Liver (tissue), 3 donors: Measurements from ENCODE around the gene ZNF593.

Experiments
- FOXA1 ChIP-seq: IDR thresholded peaks from 2 replicates; pipeline ENCODE4 v1.6.1; 2016; ENCODE audit warnings: antibody characterized with exemption
- GABPA ChIP-seq, 2 donors: IDR thresholded peaks in 1 of 2; conservative IDR thresholded peaks in 1 of 2; 2 replicates each; pipeline ENCODE4 v1.6.1; 2016; ENCODE audit warnings: antibody characterized with exemption in 2 of 2, mild to moderate bottlenecking in 1 of 2, moderate library complexity in 1 of 2
- JUND ChIP-seq, 2 donors: IDR thresholded peaks; 2 replicates each; pipeline ENCODE4 v1.6.1; 2016; ENCODE audit warnings: antibody characterized with exemption in 2 of 2
- RAD21 ChIP-seq, 2 donors: IDR thresholded peaks; 2 replicates each; pipeline ENCODE4 v1.6.1; 2016; ENCODE audit warnings: antibody characterized with exemption in 2 of 2, mild to moderate bottlenecking in 2 of 2
- SP1 ChIP-seq: IDR thresholded peaks from 2 replicates; pipeline ENCODE4 v1.6.1; 2018; ENCODE audit warnings: antibody characterized with exemption, mild to moderate bottlenecking
- TAF1 ChIP-seq: conservative IDR thresholded peaks from 2 replicates; pipeline ENCODE4 v1.6.1; 2016; ENCODE audit warnings: antibody characterized with exemption, mild to moderate bottlenecking
- YY1 ChIP-seq: IDR thresholded peaks from 2 replicates; pipeline ENCODE4 v1.6.1; 2016; ENCODE audit warnings: antibody characterized with exemption, mild to moderate bottlenecking
- TF ChIP-seq, protein P1 (sequence below): fragments of 150-350 bp; IDR thresholded peaks from 2 replicates; pipeline ENCODE4 v1.5.1; 2017; ENCODE audit warnings: improper control_type of control experiment, low read depth, low read length; ENCODE audit not compliant: missing input control
- TF ChIP-seq, protein P2 (sequence below): IDR thresholded peaks from 2 replicates; pipeline ENCODE4 v1.6.1; 2016; ENCODE audit warnings: antibody characterized with exemption, mild to moderate bottlenecking
- TF ChIP-seq, protein P3 (sequence below): IDR thresholded peaks from 2 replicates; pipeline ENCODE4 v1.6.1; 2016; ENCODE audit warnings: antibody characterized with exemption
- TF ChIP-seq, protein P4 (sequence below): IDR thresholded peaks from 2 replicates; pipeline ENCODE4 v1.6.1; 2016; ENCODE audit warnings: antibody characterized with exemption
- TF ChIP-seq, protein P5 (sequence below): IDR thresholded peaks from 2 replicates; pipeline ENCODE4 v1.6.1; 2016; ENCODE audit warnings: antibody characterized with exemption
- donor health status: healthy.
- donor health status: healthy.

DNA sequence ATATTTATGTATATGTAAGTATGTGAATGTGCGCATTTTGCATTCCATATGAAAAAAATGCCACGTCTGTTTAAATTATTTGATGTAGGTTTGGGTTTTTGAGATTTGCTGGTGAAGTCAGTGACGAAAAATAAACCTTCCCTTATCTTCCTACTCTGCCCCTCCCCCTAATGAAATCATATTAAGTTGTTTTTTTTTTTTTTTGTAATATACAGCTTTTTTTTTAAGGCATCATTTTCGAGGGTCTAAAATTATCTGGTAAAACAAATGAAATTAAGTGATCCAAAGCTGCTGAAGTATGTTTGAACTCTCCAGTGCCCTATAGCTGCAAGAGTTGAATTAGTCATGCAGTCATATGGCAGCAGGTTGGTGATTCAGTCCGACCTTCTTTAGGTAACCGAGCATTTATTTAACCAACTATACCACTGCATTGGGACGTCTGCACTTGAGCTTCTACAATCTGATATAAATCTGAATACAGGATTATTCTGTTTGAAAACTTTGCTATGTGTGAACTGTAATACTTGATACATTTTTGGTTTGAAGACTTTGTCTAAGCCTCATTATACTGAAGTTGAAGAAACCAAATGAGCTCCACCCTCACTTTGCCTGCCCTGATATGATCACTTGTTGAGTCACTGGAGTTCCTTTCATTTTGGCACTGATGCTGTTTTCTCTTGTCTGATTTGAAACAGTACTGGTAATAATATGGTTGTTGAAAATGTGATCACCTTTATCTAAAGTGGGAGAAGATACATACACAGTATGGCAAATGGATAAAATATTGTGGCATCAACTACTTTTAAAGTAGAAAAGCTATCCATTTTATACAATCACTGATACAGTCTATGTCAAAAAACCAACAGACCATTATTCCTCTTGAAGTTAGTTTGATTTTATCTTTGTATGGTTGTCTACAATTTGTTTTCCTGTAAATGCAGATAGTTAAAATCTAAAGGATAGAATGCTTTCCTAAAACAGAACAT, 46.4 kb upstream of the ZNF593 start:
- TF ChIP-seq, protein P1, sequence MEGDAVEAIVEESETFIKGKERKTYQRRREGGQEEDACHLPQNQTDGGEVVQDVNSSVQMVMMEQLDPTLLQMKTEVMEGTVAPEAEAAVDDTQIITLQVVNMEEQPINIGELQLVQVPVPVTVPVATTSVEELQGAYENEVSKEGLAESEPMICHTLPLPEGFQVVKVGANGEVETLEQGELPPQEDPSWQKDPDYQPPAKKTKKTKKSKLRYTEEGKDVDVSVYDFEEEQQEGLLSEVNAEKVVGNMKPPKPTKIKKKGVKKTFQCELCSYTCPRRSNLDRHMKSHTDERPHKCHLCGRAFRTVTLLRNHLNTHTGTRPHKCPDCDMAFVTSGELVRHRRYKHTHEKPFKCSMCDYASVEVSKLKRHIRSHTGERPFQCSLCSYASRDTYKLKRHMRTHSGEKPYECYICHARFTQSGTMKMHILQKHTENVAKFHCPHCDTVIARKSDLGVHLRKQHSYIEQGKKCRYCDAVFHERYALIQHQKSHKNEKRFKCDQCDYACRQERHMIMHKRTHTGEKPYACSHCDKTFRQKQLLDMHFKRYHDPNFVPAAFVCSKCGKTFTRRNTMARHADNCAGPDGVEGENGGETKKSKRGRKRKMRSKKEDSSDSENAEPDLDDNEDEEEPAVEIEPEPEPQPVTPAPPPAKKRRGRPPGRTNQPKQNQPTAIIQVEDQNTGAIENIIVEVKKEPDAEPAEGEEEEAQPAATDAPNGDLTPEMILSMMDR: no peak
- TF ChIP-seq, protein P2, sequence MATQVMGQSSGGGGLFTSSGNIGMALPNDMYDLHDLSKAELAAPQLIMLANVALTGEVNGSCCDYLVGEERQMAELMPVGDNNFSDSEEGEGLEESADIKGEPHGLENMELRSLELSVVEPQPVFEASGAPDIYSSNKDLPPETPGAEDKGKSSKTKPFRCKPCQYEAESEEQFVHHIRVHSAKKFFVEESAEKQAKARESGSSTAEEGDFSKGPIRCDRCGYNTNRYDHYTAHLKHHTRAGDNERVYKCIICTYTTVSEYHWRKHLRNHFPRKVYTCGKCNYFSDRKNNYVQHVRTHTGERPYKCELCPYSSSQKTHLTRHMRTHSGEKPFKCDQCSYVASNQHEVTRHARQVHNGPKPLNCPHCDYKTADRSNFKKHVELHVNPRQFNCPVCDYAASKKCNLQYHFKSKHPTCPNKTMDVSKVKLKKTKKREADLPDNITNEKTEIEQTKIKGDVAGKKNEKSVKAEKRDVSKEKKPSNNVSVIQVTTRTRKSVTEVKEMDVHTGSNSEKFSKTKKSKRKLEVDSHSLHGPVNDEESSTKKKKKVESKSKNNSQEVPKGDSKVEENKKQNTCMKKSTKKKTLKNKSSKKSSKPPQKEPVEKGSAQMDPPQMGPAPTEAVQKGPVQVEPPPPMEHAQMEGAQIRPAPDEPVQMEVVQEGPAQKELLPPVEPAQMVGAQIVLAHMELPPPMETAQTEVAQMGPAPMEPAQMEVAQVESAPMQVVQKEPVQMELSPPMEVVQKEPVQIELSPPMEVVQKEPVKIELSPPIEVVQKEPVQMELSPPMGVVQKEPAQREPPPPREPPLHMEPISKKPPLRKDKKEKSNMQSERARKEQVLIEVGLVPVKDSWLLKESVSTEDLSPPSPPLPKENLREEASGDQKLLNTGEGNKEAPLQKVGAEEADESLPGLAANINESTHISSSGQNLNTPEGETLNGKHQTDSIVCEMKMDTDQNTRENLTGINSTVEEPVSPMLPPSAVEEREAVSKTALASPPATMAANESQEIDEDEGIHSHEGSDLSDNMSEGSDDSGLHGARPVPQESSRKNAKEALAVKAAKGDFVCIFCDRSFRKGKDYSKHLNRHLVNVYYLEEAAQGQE: no peak
- no peak for TF ChIP-seq SP1
- TF ChIP-seq FOXA1: no peak
- no peak for TF ChIP-seq YY1
- no peak for TF ChIP-seq RAD21 (IDR thresholded peaks at IDR 0.05)
- TF ChIP-seq, protein P3, sequence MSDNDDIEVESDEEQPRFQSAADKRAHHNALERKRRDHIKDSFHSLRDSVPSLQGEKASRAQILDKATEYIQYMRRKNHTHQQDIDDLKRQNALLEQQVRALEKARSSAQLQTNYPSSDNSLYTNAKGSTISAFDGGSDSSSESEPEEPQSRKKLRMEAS: no peak
- TF ChIP-seq, protein P4, sequence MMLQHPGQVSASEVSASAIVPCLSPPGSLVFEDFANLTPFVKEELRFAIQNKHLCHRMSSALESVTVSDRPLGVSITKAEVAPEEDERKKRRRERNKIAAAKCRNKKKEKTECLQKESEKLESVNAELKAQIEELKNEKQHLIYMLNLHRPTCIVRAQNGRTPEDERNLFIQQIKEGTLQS: no peak
- no peak for TF ChIP-seq JUND (IDR thresholded peaks at IDR 0.05)
- no peak for TF ChIP-seq TAF1
- TF ChIP-seq, protein P5, sequence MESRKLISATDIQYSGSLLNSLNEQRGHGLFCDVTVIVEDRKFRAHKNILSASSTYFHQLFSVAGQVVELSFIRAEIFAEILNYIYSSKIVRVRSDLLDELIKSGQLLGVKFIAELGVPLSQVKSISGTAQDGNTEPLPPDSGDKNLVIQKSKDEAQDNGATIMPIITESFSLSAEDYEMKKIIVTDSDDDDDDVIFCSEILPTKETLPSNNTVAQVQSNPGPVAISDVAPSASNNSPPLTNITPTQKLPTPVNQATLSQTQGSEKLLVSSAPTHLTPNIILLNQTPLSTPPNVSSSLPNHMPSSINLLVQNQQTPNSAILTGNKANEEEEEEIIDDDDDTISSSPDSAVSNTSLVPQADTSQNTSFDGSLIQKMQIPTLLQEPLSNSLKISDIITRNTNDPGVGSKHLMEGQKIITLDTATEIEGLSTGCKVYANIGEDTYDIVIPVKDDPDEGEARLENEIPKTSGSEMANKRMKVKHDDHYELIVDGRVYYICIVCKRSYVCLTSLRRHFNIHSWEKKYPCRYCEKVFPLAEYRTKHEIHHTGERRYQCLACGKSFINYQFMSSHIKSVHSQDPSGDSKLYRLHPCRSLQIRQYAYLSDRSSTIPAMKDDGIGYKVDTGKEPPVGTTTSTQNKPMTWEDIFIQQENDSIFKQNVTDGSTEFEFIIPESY: no peak
- no peak for TF ChIP-seq GABPA (IDR thresholded peaks at IDR 0.05 in 1 of 2, conservative IDR thresholded peaks at IDR 0.05 in 1 of 2)
